ENCODE measurements around the gene GSS. TPM values are rescaled to one million over a fixed set of nuclear protein-coding genes. Genes with fewer than 3 reads are reported as not detected.

The GSS gene
- polyA plus RNA-seq, 2 donors, result 40.9 to 48.3 TPM

- 91 to 95% methylated on average over 28 of the region's 28 CpGs for WGBS, 2 donors
- Histone ChIP-seq H3K36me3 (ENCODE audit: control insufficient read depth in 2 of 2, insufficient read depth in 2 of 2, low read length in 1 of 2) (peaks cover 15 to 92% of the 10 kb centered on the region in 2 donors), H3K4me3 (ENCODE audit: low read depth in 1 of 2, low read length in 2 of 2) (no peak overlapping the region), H3K27me3 (ENCODE audit: control insufficient read depth in 1 of 2, insufficient read depth in 2 of 2, low read length in 2 of 2) (no peaks in the 10 kb centered on the region), H3K9me3 (ENCODE audit: control insufficient read depth in 2 of 2, insufficient read depth in 1 of 2, low read depth in 1 of 2, low read length in 1 of 2) (no peaks in the 10 kb centered on the region), H3K4me1 (ENCODE audit: control insufficient read depth in 2 of 2, insufficient read depth in 2 of 2, low read length in 1 of 2) (peaks cover 0 to 2% of the 10 kb centered on the region in 2 donors), H3K27ac (ENCODE audit: low read depth in 2 of 2, low read length in 1 of 2) (no peak overlapping the region)
Measured at GRCh38 chr20:35000311-35000921, 44.8 kb upstream of the GSS start.

GRCh38 chr20:34999782-35000181 lies 44.2 kb upstream of the GSS start:
- Histone ChIP-seq H3K27ac (ENCODE audit: low read depth in 2 of 2, low read length in 1 of 2) (no peak overlapping the region), H3K36me3 (ENCODE audit: control insufficient read depth in 2 of 2, insufficient read depth in 2 of 2, low read length in 1 of 2) (peaks cover 9 to 92% of the 10 kb centered on the region in 2 donors)
- WGBS, 2 donors, result 76 to 80% methylated on average over 10 of the region's 10 CpGs

GRCh38 chr20:34999021-34999451 lies 43.4 kb upstream of the GSS start:
- H3K4me3 ChIP-seq (ENCODE audit: low read depth in 1 of 2, low read length in 2 of 2), result no peak overlapping the region
- peaks cover 7 to 92% of the 10 kb centered on the region in 2 donors for H3K36me3 ChIP-seq (ENCODE audit: control insufficient read depth in 2 of 2, insufficient read depth in 2 of 2, low read length in 1 of 2)
- WGBS, 2 donors, result 88% methylated on average over 25 of the region's 25 CpGs
- H3K27me3 ChIP-seq (ENCODE audit: control insufficient read depth in 1 of 2, insufficient read depth in 2 of 2, low read length in 2 of 2), result no peaks in the 10 kb centered on the region
- no peaks in the 10 kb centered on the region for H3K9me3 ChIP-seq (ENCODE audit: control insufficient read depth in 2 of 2, insufficient read depth in 1 of 2, low read depth in 1 of 2, low read length in 1 of 2)
- peaks cover 0 to 2% of the 10 kb centered on the region in 2 donors for H3K4me1 ChIP-seq (ENCODE audit: control insufficient read depth in 2 of 2, insufficient read depth in 2 of 2, low read length in 1 of 2)
- no peak overlapping the region for H3K27ac ChIP-seq (ENCODE audit: low read depth in 2 of 2, low read length in 1 of 2)

More at GRCh38 chr20:34999782-35000181, 44.2 kb upstream of the GSS start:
- Histone ChIP-seq H3K4me1 (ENCODE audit: control insufficient read depth in 2 of 2, insufficient read depth in 2 of 2, low read length in 1 of 2) (peaks cover 0 to 2% of the 10 kb centered on the region in 2 donors), H3K4me3 (ENCODE audit: low read depth in 1 of 2, low read length in 2 of 2) (no peak overlapping the region), H3K27me3 (ENCODE audit: control insufficient read depth in 1 of 2, insufficient read depth in 2 of 2, low read length in 2 of 2) (no peaks in the 10 kb centered on the region), H3K9me3 (ENCODE audit: control insufficient read depth in 2 of 2, insufficient read depth in 1 of 2, low read depth in 1 of 2, low read length in 1 of 2) (no peaks in the 10 kb centered on the region)

- Histone ChIP-seq H3K9me3 (ENCODE audit: control insufficient read depth in 2 of 2, insufficient read depth in 1 of 2, low read depth in 1 of 2, low read length in 1 of 2) (no peaks in the 10 kb centered on the region), H3K4me3 (ENCODE audit: low read depth in 1 of 2, low read length in 2 of 2) (no peak overlapping the region), H3K36me3 (ENCODE audit: control insufficient read depth in 2 of 2, insufficient read depth in 2 of 2, low read length in 1 of 2) (peaks cover 3 to 92% of the 10 kb centered on the region in 2 donors), H3K27ac (ENCODE audit: low read depth in 2 of 2, low read length in 1 of 2) (no peak overlapping the region), H3K4me1 (ENCODE audit: control insufficient read depth in 2 of 2, insufficient read depth in 2 of 2, low read length in 1 of 2) (peaks cover 0 to 2% of the 10 kb centered on the region in 2 donors), H3K27me3 (ENCODE audit: control insufficient read depth in 1 of 2, insufficient read depth in 2 of 2, low read length in 2 of 2) (no peaks in the 10 kb centered on the region)
- WGBS, 2 donors, result 89 to 92% methylated on average over 28 of the region's 28 CpGs
Measured at GRCh38 chr20:34998331-34998950, 42.8 kb upstream of the GSS start.

- no peak overlapping the region for H3K4me3 ChIP-seq (ENCODE audit: low read depth in 1 of 2, low read length in 2 of 2)
- 96 to 100% methylated on average over 2 of the region's 2 CpGs for WGBS, 2 donors
- peaks cover 0 to 2% of the 10 kb centered on the region in 2 donors for H3K4me1 ChIP-seq (ENCODE audit: control insufficient read depth in 2 of 2, insufficient read depth in 2 of 2, low read length in 1 of 2)
- no peaks in the 10 kb centered on the region for H3K9me3 ChIP-seq (ENCODE audit: control insufficient read depth in 2 of 2, insufficient read depth in 1 of 2, low read depth in 1 of 2, low read length in 1 of 2)
- no peaks in the 10 kb centered on the region for H3K27me3 ChIP-seq (ENCODE audit: control insufficient read depth in 1 of 2, insufficient read depth in 2 of 2, low read length in 2 of 2)
- no peak overlapping the region for H3K27ac ChIP-seq (ENCODE audit: low read depth in 2 of 2, low read length in 1 of 2)
- peaks cover 3 to 86% of the 10 kb centered on the region in 2 donors for H3K36me3 ChIP-seq (ENCODE audit: control insufficient read depth in 2 of 2, insufficient read depth in 2 of 2, low read length in 1 of 2)
Measured at GRCh38 chr20:34997774-34998173, 42.2 kb upstream of the GSS start.

GRCh38 chr20:34997131-34997561 lies 41.5 kb upstream of the GSS start:
- Histone ChIP-seq H3K27me3 (ENCODE audit: control insufficient read depth in 1 of 2, insufficient read depth in 2 of 2, low read length in 2 of 2) (no peaks in the 10 kb centered on the region), H3K27ac (ENCODE audit: low read depth in 2 of 2, low read length in 1 of 2) (no peak overlapping the region), H3K4me3 (ENCODE audit: low read depth in 1 of 2, low read length in 2 of 2) (no peak overlapping the region), H3K36me3 (ENCODE audit: control insufficient read depth in 2 of 2, insufficient read depth in 2 of 2, low read length in 1 of 2) (peaks cover 3 to 81% of the 10 kb centered on the region in 2 donors), H3K9me3 (ENCODE audit: control insufficient read depth in 2 of 2, insufficient read depth in 1 of 2, low read depth in 1 of 2, low read length in 1 of 2) (no peaks in the 10 kb centered on the region), H3K4me1 (ENCODE audit: control insufficient read depth in 2 of 2, insufficient read depth in 2 of 2, low read length in 1 of 2) (peaks cover 0 to 2% of the 10 kb centered on the region in 2 donors)
- 51 to 55% methylated on average over 32 to 39 of the region's 39 CpGs for WGBS, 2 donors

- no peaks in the 10 kb centered on the region for H3K27me3 ChIP-seq (ENCODE audit: control insufficient read depth in 1 of 2, insufficient read depth in 2 of 2, low read length in 2 of 2)
- H3K9me3 ChIP-seq (ENCODE audit: control insufficient read depth in 2 of 2, insufficient read depth in 1 of 2, low read depth in 1 of 2, low read length in 1 of 2), result no peaks in the 10 kb centered on the region
- H3K4me3 ChIP-seq (ENCODE audit: low read depth in 1 of 2, low read length in 2 of 2), result no peak overlapping the region
- peaks cover 3 to 75% of the 10 kb centered on the region in 2 donors for H3K36me3 ChIP-seq (ENCODE audit: control insufficient read depth in 2 of 2, insufficient read depth in 2 of 2, low read length in 1 of 2)
- H3K4me1 ChIP-seq (ENCODE audit: control insufficient read depth in 2 of 2, insufficient read depth in 2 of 2, low read length in 1 of 2), result peaks cover 0 to 2% of the 10 kb centered on the region in 2 donors
- 94 to 95% methylated on average over 26 of the region's 26 CpGs for WGBS, 2 donors
- no peak overlapping the region for H3K27ac ChIP-seq (ENCODE audit: low read depth in 2 of 2, low read length in 1 of 2)
Measured at GRCh38 chr20:34996243-34997028, 40.8 kb upstream of the GSS start.

- Histone ChIP-seq H3K27me3 (ENCODE audit: control insufficient read depth in 1 of 2, insufficient read depth in 2 of 2, low read length in 2 of 2) (no peaks in the 10 kb centered on the region), H3K36me3 (ENCODE audit: control insufficient read depth in 2 of 2, insufficient read depth in 2 of 2, low read length in 1 of 2) (peaks cover 3 to 67% of the 10 kb centered on the region in 2 donors), H3K9me3 (ENCODE audit: control insufficient read depth in 2 of 2, insufficient read depth in 1 of 2, low read depth in 1 of 2, low read length in 1 of 2) (no peaks in the 10 kb centered on the region), H3K4me3 (ENCODE audit: low read depth in 1 of 2, low read length in 2 of 2) (no peak overlapping the region), H3K4me1 (ENCODE audit: control insufficient read depth in 2 of 2, insufficient read depth in 2 of 2, low read length in 1 of 2) (peaks cover 0 to 2% of the 10 kb centered on the region in 2 donors), H3K27ac (ENCODE audit: low read depth in 2 of 2, low read length in 1 of 2) (no peak overlapping the region)
- 92 to 94% methylated on average over 7 of the region's 7 CpGs for WGBS, 2 donors
Measured at GRCh38 chr20:34995696-34996095, 40.1 kb upstream of the GSS start.

- no peaks in the 10 kb centered on the region for H3K9me3 ChIP-seq (ENCODE audit: control insufficient read depth in 2 of 2, insufficient read depth in 1 of 2, low read depth in 1 of 2, low read length in 1 of 2)
- no peak overlapping the region for H3K27ac ChIP-seq (ENCODE audit: low read depth in 2 of 2, low read length in 1 of 2)
- peaks cover 3 to 62% of the 10 kb centered on the region in 2 donors for H3K36me3 ChIP-seq (ENCODE audit: control insufficient read depth in 2 of 2, insufficient read depth in 2 of 2, low read length in 1 of 2)
- WGBS, 2 donors, result 76 to 88% methylated on average over 14 of the region's 14 CpGs
- H3K4me3 ChIP-seq (ENCODE audit: low read depth in 1 of 2, low read length in 2 of 2), result no peak overlapping the region
- no peaks in the 10 kb centered on the region for H3K27me3 ChIP-seq (ENCODE audit: control insufficient read depth in 1 of 2, insufficient read depth in 2 of 2, low read length in 2 of 2)
- peaks cover 0 to 2% of the 10 kb centered on the region in 2 donors for H3K4me1 ChIP-seq (ENCODE audit: control insufficient read depth in 2 of 2, insufficient read depth in 2 of 2, low read length in 1 of 2)
Measured at GRCh38 chr20:34995192-34995591, 39.6 kb upstream of the GSS start.

All from esophagus (tissue), 2 donors.